ENCODE measurements around the gene RGL2.

The RGL2 gene

GRCh38 chr6:33296797-33297405 lies 1.8 kb downstream of the RGL2 start:
- H3K4me3 ChIP-seq (ENCODE audit: low read depth, low read length) = no peak overlapping the region; the same call in 1 of the 2 replicates
- no peak for TF ChIP-seq CTCF (IDR thresholded peaks at IDR 0.05; ENCODE audit: low read depth, low read length)

- no peak for TF ChIP-seq CTCF (IDR thresholded peaks at IDR 0.05; ENCODE audit: low read depth, low read length)
- H3K4me3 ChIP-seq (ENCODE audit: low read depth, low read length) = no peak overlapping the region
Observed at GRCh38 chr6:33295621-33296369, 2.9 kb downstream of the RGL2 start.

- no peak for TF ChIP-seq CTCF (IDR thresholded peaks at IDR 0.05; ENCODE audit: low read depth, low read length)
- H3K4me3 ChIP-seq (ENCODE audit: low read depth, low read length) = no peak overlapping the region
Observed at GRCh38 chr6:33294086-33294823, 4.5 kb downstream of the RGL2 start.

- TF ChIP-seq CTCF (IDR thresholded peaks at IDR 0.05; ENCODE audit: low read depth, low read length) = no peak
- no peak overlapping the region for H3K4me3 ChIP-seq (ENCODE audit: low read depth, low read length)
Observed at GRCh38 chr6:33292996-33293682, 5.6 kb downstream of the RGL2 start.

- H3K4me3 ChIP-seq (ENCODE audit: low read depth, low read length) = peak overlapping the region; percentile 98
- no peak for TF ChIP-seq CTCF (IDR thresholded peaks at IDR 0.05; ENCODE audit: low read depth, low read length)
Observed at GRCh38 chr6:33290459-33290858, 8.3 kb downstream of the RGL2 start.

GRCh38 chr6:33289784-33290315 lies 8.9 kb downstream of the RGL2 start:
- no peak for TF ChIP-seq CTCF (IDR thresholded peaks at IDR 0.05; ENCODE audit: low read depth, low read length)
- H3K4me3 ChIP-seq (ENCODE audit: low read depth, low read length) = peak overlapping the region; percentile 98

Measured in WI38 (cell line).